ENCODE results near the gene ATG7.

DNA sequence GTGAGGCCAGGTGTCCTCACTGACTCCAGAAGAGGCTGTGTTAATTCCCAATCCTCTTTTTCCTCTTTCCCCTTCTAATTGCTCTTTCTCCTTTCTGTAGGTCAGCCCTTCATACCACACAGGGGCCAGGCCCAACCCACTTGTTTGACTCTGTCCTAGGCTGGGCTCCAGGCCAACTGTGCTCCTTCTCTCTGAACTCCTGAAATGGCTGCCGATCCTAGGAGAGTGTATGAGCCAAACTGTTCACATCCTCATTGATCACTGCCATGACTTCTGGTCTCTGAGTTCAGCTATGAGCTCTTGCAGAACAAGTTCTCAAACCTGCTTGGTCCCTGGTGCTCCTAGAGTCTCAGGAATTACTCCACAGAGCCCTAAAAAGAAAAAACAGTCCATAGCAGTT, 226.4 kb downstream of the ATG7 start:
- TF ChIP-seq, protein P1, sequence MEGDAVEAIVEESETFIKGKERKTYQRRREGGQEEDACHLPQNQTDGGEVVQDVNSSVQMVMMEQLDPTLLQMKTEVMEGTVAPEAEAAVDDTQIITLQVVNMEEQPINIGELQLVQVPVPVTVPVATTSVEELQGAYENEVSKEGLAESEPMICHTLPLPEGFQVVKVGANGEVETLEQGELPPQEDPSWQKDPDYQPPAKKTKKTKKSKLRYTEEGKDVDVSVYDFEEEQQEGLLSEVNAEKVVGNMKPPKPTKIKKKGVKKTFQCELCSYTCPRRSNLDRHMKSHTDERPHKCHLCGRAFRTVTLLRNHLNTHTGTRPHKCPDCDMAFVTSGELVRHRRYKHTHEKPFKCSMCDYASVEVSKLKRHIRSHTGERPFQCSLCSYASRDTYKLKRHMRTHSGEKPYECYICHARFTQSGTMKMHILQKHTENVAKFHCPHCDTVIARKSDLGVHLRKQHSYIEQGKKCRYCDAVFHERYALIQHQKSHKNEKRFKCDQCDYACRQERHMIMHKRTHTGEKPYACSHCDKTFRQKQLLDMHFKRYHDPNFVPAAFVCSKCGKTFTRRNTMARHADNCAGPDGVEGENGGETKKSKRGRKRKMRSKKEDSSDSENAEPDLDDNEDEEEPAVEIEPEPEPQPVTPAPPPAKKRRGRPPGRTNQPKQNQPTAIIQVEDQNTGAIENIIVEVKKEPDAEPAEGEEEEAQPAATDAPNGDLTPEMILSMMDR (IDR thresholded peaks at IDR 0.05; ENCODE audit: poor library complexity) = no peak
- TF ChIP-seq EZH2phosphoT487 (IDR thresholded peaks at IDR 0.05; ENCODE audit: low read depth, severe bottlenecking, unreplicated experiment) = no peak

All from hepatocyte (in vitro differentiated cells).